GM19438 (cell line): Measurements from ENCODE around the gene PSMD13.

Source experiments
- ATAC-seq: cut with Tn5 transposase; IDR thresholded peaks from one replicate; pipeline ENCODE4 v1.9.1; 2021; ENCODE audit warnings: low read depth; ENCODE audit not compliant: unreplicated experiment

PSMD13 gene

GRCh38 chr11:269146-269890, 32.5 kb downstream of the PSMD13 start:
- peak; percentile 60 for ATAC-seq

- no peak for ATAC-seq
Observed at GRCh38 chr11:270451-271318, 33.9 kb downstream of the PSMD13 start.

GRCh38 chr11:271319-271715, 34.5 kb downstream of the PSMD13 start:
- no peak for ATAC-seq

GRCh38 chr11:272195-272930, 35.6 kb downstream of the PSMD13 start:
- no peak for ATAC-seq

- ATAC-seq, result no peak
Observed at GRCh38 chr11:272931-273198, 36.1 kb downstream of the PSMD13 start.

- no peak for ATAC-seq
Observed at GRCh38 chr11:276219-276618, 39.4 kb downstream of the PSMD13 start.

- no peak for ATAC-seq
Observed at GRCh38 chr11:278001-278951, 41.5 kb downstream of the PSMD13 start, which contains the start of gene NLRP6. NLRP6 (plus strand) TSS chr11:278407; CDS start chr11:278570, 163 bp downstream.

GRCh38 chr11:279040-279965, 42.5 kb downstream of the PSMD13 start:
- ATAC-seq, result no peak

- no peak for ATAC-seq
Observed at GRCh38 chr11:279966-280705, 43.4 kb downstream of the PSMD13 start.

- ATAC-seq, result no peak
Observed at GRCh38 chr11:280706-281485, 44.1 kb downstream of the PSMD13 start.

GRCh38 chr11:281486-282161, 44.8 kb downstream of the PSMD13 start:
- ATAC-seq, result no peak

- no peak for ATAC-seq
Observed at GRCh38 chr11:282171-282570, 45.4 kb downstream of the PSMD13 start.

GRCh38 chr11:282630-283360, 46.0 kb downstream of the PSMD13 start:
- no peak for ATAC-seq

GRCh38 chr11:283405-284104, 46.8 kb downstream of the PSMD13 start:
- ATAC-seq, result no peak

GRCh38 chr11:284105-285020, 47.6 kb downstream of the PSMD13 start:
- ATAC-seq, result no peak
